Activated T-cell treated with anti-CD3 and anti-CD28 coated beads, Interleukin-2, amount 50 U/mL, for 4 hours (primary cell): Measurements from ENCODE around the gene ANKRD55. TPM values are rescaled to one million over a fixed set of nuclear protein-coding genes. Genes with fewer than 3 reads are reported as not detected.
"Not testable (repeated sequence)": the region's sequence is repeated elsewhere in the genome, so short reads cannot be mapped to it uniquely, and the experiment has no call there.

Source experiments
- ATAC-seq, 2 donors: fragments of 200-7000 bp; cut with Tn5 transposase; one replicate each; pipeline ENCODE4 v1.10.0; 2021
- DNase-seq: peaks from one replicate; pipeline ENCODE4 v3.0.0-alpha.2; 2020
- H3K27me3 Mint-ChIP-seq: one replicate; pipeline ENCODE4 v1.8.0; 2021; ENCODE audit warnings: low read depth, mixed read lengths
- H3K36me3 Mint-ChIP-seq: one replicate; pipeline ENCODE4 v1.8.0; 2022; ENCODE audit warnings: mixed read lengths; ENCODE audit not compliant: insufficient read depth
- H3K4me1 Mint-ChIP-seq: one replicate; pipeline ENCODE4 v1.8.0; 2021; ENCODE audit warnings: low read depth, mixed read lengths
- H3K4me3 Mint-ChIP-seq: one replicate; pipeline ENCODE4 v1.8.0; 2021; ENCODE audit warnings: mild to moderate bottlenecking, moderate library complexity, mixed read lengths
- H3K9me3 Mint-ChIP-seq: one replicate; pipeline ENCODE4 v1.8.0; 2021; ENCODE audit warnings: mixed read lengths
- total RNA-seq, 3 donors: library from RNA; stranded (reverse); gene quantifications; one replicate each; pipeline ENCODE4 v1.2.1, GENCODE V29; 2021

Gene ANKRD55
- total RNA-seq, 3 donors from 2014 or later: 0.21 to 0.22 TPM; not detected in 1

DNA sequence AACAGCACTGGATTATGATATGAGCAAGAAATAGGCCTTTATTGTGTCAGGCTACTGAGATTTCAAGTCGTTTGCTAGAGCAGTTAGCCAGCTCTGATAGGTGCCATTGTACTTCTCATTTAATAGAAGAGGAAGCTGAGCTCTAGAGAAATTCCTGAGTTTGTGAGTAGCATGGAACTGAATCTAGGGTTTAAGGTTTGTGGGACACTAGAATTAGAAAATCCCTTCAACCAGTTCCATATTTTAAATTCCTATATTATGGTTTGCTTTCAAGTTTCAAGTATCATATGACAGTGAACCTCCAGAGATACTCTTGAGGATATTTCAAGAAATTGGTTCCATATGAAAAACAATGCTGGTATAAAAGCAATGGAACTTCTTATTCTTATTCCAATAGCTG lies 87.6 kb downstream of the ANKRD55 start:
- H3K9me3 Mint-ChIP-seq: no peaks in the 10 kb centered on the region
- H3K4me1 Mint-ChIP-seq: peaks cover 65% of the 10 kb centered on the region
- no peak overlapping the region for H3K4me3 Mint-ChIP-seq
- ATAC-seq (no peak), DNase-seq (no peak)
- no peaks in the 10 kb centered on the region for H3K27me3 Mint-ChIP-seq
- H3K36me3 Mint-ChIP-seq: no peaks in the 10 kb centered on the region

DNA sequence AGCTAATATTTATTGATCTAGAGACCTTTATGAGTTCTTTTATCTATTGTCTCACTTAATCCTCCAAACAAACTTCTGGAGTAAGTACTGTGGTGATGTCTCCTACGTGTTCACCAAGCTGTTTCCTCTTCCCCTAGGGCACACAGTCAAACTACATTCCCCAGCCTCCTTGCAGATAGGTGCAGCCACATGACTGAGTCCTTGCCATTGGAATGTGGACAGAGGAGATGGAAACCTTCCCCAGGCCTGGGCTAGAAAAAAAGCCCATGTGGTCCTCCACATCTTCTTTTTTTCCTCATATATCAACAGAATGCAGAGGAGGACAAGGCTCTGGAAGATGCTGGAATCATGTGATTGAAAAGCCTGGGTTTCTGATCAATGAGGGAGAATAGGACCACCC lies 88.0 kb downstream of the ANKRD55 start:
- DNase-seq: no peak
- Mint-ChIP-seq H3K4me3 (no peak overlapping the region), H3K4me1 (peaks cover 65% of the 10 kb centered on the region), H3K9me3 (no peaks in the 10 kb centered on the region), H3K36me3 (no peaks in the 10 kb centered on the region), H3K27me3 (no peaks in the 10 kb centered on the region)
- no peak for ATAC-seq

DNA sequence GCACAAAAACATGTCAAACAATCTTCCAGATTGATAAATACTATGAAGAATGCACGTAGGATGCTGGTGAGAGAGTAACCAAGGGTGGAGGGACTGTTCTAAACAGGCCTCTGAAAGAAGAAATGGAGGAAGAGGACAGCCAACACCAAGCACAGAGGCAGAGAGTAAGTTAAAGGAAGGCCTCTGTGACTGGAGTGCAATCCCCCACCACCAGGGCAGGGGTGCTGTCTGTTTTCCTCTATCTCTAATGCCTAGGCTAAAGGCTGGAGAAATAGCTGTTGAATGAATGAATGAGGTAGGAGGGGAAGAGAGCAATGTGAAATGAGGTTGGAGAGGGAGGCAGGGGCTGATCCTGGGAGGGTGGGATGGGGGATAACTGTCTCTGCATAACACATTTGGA lies 88.9 kb downstream of the ANKRD55 start:
- DNase-seq: no peak
- Mint-ChIP-seq H3K4me3 (no peak overlapping the region), H3K36me3 (no peaks in the 10 kb centered on the region), H3K27me3 (no peaks in the 10 kb centered on the region), H3K9me3 (no peaks in the 10 kb centered on the region), H3K4me1 (peaks cover 62% of the 10 kb centered on the region)
- ATAC-seq: no peak

DNA sequence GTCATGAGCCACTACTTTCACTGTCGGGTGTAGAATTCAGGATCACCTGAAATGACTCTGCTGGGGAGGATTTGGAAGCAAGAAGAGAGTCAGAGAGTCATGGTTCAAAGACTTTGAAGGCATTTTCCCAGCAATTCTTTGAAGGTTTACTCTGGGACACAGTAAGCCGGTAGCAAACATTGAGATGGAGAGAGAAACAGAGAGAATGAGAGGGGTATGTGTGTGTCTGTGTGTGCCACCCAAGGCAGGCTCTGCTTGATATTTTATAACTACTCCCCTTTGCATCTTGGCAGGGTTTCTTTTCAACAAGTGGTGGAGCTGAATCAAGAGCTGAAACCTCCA lies 89.8 kb downstream of the ANKRD55 start:
- H3K9me3 Mint-ChIP-seq: no peaks in the 10 kb centered on the region
- DNase-seq (no peak), ATAC-seq (no peak)
- H3K4me1 Mint-ChIP-seq: peaks cover 53% of the 10 kb centered on the region
- no peaks in the 10 kb centered on the region for H3K36me3 Mint-ChIP-seq
- H3K4me3 Mint-ChIP-seq: peak overlapping the region; percentile 12
- no peaks in the 10 kb centered on the region for H3K27me3 Mint-ChIP-seq

DNA sequence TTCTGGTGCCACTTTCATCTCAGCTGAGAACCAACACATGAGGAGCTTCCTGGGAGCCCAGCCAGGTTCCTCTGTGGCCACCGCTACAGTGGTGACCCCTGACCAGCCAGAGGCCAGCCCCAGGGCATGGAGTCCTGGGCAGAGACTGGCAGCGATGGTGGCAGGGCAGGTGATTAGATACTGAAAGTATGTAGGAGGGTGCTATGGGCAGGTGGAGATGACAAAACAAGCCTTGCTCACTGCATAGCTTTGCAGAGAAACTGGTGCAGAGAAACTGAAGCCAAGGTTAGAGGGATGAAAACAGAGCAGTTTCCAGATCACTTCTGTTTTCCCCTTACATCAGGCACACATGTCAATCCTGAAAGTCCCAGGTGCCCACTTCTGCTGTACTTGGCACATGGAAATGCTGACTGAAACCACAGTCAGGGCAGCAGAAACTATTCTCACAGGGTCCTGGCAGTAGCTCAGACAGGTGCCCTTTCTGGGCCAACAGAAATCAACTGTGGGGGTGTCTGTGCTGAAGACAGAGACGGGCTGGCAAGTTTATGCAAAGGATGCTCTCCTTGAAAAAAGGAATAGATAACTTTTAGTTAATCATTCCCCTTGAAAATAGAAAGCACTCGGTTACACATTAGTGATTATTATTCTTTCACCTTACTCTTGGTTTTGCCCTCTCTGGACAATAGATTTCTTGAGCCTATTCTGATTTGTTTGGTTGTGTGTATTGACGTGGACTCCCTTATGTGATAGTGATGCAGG lies 90.3 kb downstream of the ANKRD55 start:
- Mint-ChIP-seq H3K27me3 (no peaks in the 10 kb centered on the region), H3K9me3 (no peaks in the 10 kb centered on the region), H3K4me3 (peak overlapping the region; percentile 12), H3K36me3 (no peaks in the 10 kb centered on the region), H3K4me1 (peaks cover 48% of the 10 kb centered on the region)
- peak; percentile 84 to 87 for ATAC-seq
- DNase-seq: no peak

DNA sequence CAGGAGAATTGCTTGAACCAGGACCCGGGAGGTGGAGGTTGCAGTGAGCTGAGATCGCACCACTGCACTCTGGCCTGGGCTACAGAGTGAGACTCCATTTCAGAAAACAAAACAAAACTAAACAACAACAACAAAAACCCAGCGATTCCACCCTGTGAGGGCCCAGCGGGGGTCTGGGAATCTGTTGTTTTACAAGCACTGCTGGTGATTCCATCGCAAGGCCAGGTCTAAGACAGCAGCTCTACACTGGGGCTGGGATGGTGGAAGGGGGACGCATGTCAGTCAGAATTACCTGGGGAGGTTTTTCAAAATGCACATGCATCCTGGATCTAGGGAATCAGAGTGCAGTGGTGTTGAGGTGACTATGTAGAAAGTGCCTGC lies 90.9 kb downstream of the ANKRD55 start:
- ATAC-seq: no peak
- DNase-seq: no peak
- H3K9me3 Mint-ChIP-seq: no peaks in the 10 kb centered on the region
- peaks cover 49% of the 10 kb centered on the region for H3K4me1 Mint-ChIP-seq
- no peaks in the 10 kb centered on the region for H3K27me3 Mint-ChIP-seq
- H3K36me3 Mint-ChIP-seq: no peaks in the 10 kb centered on the region
- H3K4me3 Mint-ChIP-seq: no peak overlapping the region

DNA sequence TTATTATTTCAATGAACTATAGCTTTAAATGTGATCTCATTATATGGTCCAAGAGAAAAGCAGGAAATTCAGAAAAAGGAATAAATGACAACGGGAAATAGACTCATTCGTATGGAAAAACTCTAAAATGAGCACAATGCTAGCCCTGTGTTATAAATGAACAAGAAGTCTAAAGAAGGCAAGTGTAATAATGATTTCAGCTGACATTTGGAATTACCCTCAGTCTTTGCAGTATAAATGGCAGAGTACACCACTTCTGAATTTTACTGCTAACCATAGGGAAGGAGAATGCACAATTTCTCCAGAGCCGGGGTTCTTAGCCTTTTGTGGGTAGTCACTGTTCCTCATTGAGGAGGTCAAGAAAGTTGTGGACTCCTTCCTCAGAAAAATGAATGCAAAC lies 93.1 kb downstream of the ANKRD55 start:
- no peaks in the 10 kb centered on the region for H3K9me3 Mint-ChIP-seq
- DNase-seq: no peak
- peaks cover 43% of the 10 kb centered on the region for H3K4me1 Mint-ChIP-seq
- H3K36me3 Mint-ChIP-seq: no peaks in the 10 kb centered on the region
- H3K4me3 Mint-ChIP-seq: no peak overlapping the region
- no peaks in the 10 kb centered on the region for H3K27me3 Mint-ChIP-seq
- ATAC-seq: no peak

DNA sequence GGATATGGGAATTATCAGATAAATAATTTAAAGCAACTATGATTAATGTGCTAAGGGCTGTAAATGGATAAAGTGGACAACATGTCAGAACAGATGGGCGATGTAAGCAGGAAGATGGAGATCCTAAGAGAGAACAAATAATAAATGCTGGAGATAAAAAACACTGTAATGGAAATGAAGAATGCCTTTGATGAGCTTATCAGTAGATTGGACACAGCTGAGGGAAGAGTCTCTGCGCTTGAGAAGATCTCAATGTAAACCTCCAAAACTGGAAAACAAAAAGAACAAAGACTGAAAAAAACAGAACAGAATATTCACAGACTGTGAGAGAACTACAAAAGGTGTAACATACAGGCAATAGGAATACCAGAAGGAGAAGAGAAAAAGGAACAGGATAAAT lies 102.5 kb downstream of the ANKRD55 start:
- H3K27me3 Mint-ChIP-seq: no peaks in the 10 kb centered on the region
- peaks cover 51% of the 10 kb centered on the region for H3K4me1 Mint-ChIP-seq
- peaks cover 10% of the 10 kb centered on the region for H3K9me3 Mint-ChIP-seq
- DNase-seq (no peak), ATAC-seq (no peak)
- no peaks in the 10 kb centered on the region for H3K36me3 Mint-ChIP-seq
- no peak overlapping the region for H3K4me3 Mint-ChIP-seq

DNA sequence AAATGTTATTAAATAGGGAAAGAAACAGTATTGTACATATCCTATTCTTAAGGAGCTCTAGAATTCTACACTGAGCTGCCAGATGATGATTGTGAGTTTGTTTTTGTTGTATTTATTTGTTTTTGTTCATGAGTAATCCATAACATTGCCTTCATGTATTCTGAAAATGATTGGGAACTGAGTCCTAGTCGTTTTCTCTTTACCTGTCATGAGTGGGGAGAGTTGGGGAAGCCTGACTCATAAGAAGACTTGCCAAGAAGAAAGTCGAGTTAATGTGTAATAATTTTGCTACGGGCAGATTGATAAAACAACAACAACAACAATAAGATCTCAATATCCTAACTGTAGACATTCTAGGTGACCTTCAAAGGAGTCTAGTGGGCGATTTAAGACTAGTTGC lies 103.8 kb downstream of the ANKRD55 start:
- H3K9me3 Mint-ChIP-seq: peaks cover 10% of the 10 kb centered on the region
- H3K27me3 Mint-ChIP-seq: no peaks in the 10 kb centered on the region
- peaks cover 48% of the 10 kb centered on the region for H3K4me1 Mint-ChIP-seq
- DNase-seq (no peak), ATAC-seq (no peak)
- no peaks in the 10 kb centered on the region for H3K36me3 Mint-ChIP-seq
- H3K4me3 Mint-ChIP-seq: no peak overlapping the region

DNA sequence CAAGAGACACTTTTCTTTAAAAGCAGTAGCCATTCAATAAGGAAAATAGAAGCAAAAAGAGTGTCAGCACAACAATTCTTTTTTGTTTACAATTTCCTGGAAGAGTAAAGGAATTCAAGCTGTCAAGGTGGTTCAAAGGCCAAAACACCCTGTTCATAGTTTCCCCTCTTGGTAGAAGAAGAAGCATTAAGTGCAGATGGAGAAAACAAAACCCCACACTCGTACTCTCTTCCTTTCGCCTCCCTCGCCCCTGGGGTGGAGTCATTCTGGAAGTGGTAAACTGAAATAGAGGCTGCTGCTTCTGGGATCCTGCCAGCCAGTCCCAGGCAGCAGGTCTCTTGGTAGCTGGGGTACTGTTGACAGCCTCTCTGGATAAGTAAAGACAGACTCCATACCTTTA lies 105.0 kb downstream of the ANKRD55 start:
- DNase-seq: peak; percentile 8
- H3K4me3 Mint-ChIP-seq: peak overlapping the region; percentile 35
- no peaks in the 10 kb centered on the region for H3K27me3 Mint-ChIP-seq
- peaks cover 46% of the 10 kb centered on the region for H3K4me1 Mint-ChIP-seq
- H3K9me3 Mint-ChIP-seq: peaks cover 10% of the 10 kb centered on the region
- no peaks in the 10 kb centered on the region for H3K36me3 Mint-ChIP-seq
- ATAC-seq: peak; percentile 66 to 75

DNA sequence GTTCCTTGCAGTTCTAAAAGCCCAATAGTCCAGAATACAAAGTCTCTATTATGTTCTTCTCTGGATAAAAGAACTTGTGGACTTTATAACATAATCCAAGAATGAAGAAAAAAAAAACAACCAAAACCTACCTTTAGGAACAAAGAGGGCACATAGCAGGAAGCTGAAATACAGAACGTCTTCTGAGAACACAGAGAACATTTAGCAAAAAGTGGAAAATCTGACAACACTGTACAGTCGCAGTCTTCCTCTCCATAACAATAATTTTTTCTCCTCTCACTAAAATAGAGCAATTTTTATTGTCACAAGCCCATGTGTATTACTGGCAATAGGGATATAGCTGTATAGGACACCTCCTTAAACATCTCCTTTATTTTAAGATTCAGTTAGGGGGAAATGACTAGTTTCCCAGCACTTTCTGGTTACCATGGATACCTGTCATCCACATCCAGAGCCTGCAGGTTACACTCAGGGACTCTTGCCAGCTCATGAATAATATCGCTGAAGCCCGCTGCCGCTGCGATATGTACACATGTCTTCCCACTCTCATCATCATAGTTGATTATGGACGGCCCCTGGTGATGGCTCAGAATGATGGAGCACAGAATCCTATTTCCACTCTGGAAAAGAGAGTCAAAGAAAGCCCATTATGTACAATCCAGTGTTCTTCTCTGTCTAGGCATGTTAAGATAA lies 106.5 kb downstream of the ANKRD55 start:
- no peaks in the 10 kb centered on the region for H3K36me3 Mint-ChIP-seq
- peaks cover 10% of the 10 kb centered on the region for H3K9me3 Mint-ChIP-seq
- DNase-seq (peak; percentile 7), ATAC-seq (peak; percentile 35 to 61)
- no peaks in the 10 kb centered on the region for H3K27me3 Mint-ChIP-seq
- H3K4me3 Mint-ChIP-seq: peak overlapping the region; percentile 56
- H3K4me1 Mint-ChIP-seq: peaks cover 46% of the 10 kb centered on the region

DNA sequence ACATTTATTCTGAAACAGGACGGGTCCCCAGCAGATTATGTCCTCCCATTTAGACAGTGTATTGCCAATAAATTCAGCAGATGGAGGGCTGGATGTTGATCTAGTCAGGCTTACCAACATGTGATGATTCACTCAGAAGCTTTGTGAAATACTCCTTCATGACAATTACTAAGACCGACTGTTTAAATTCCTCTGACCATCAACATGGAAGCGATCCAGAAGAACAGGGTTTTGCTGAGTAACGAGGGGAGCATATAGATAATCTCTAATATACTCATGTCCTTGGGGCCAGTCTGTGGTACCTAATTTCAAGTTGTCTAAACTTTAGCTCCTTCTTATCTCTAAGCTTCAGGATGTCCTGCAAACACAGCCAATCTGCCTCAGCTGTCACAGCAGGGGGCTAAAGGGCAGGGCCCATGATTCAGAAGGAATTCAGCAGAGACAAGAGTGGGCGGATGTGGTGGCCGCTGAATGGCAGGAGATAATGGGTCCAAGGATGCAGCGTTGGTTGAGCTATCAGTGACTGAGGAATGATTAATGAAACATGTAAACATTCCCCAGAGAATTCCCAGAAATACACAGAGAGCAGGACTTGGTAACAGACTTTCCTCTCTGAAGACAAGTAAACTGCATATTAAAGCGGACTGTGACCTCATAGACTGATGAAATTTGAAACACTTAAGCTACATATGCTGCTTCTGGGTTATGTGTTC lies 109.4 kb downstream of the ANKRD55 start:
- ATAC-seq (no peak), DNase-seq (no peak)
- Mint-ChIP-seq H3K36me3 (peaks cover 2% of the 10 kb centered on the region), H3K9me3 (no peaks in the 10 kb centered on the region), H3K4me1 (peaks cover 34% of the 10 kb centered on the region), H3K27me3 (no peaks in the 10 kb centered on the region), H3K4me3 (no peak overlapping the region)

DNA sequence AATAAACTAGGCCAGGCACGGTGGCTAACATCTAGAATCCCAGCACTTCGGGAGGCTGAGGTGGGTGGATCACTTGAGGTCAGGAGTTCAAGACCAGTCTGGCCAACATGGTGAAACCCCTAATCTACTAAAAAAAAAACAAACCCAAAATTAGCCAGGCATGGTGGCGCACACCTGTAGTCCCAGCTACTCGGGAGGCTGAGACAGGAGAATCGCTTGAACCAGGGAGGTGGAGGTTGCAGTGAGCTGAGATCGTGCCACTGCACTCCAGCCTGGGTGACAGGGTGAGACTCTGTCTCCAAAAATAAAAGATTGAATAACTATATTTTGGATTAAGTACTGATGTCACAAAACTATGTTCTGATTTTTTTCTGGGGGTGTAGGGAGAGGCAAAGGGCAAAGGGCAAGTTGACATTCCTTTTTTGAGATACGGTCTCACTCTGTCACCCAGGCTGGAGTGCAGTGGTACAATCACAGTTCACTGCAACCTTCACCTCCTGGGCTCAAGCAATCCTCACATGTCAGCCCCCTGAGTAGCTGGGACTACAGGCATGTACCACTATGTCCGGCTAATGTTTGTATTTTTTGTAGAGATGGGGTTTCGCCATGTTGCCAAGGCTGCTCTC lies 110.7 kb downstream of the ANKRD55 start:
- not testable (repeated sequence) for ATAC-seq, H3K36me3 Mint-ChIP-seq, H3K4me3 Mint-ChIP-seq, DNase-seq, H3K27me3 Mint-ChIP-seq, H3K9me3 Mint-ChIP-seq
- H3K4me1 Mint-ChIP-seq: peaks cover 22% of the 10 kb centered on the region

DNA sequence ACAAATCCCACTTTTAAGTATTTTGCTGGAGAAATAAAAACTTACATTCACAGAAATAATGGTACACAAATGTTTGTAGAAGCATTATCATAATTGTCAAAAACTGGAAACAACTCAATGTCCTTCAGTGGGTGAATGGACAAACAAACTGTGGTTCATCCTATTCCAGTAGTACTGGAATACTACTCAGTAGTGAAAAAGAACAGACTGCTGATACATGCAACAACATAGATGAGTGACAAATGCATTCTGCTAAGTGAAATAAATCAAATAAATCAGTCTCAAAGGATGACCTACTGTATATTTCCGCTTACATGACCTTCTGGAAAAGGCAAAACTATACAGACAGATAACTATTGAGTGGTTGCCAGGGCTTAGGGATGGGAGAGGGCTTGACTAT lies 114.1 kb downstream of the ANKRD55 start:
- H3K9me3 Mint-ChIP-seq: no peaks in the 10 kb centered on the region
- no peak for ATAC-seq
- peaks cover 2% of the 10 kb centered on the region for H3K36me3 Mint-ChIP-seq
- no peak for DNase-seq
- H3K4me1 Mint-ChIP-seq: peaks cover 8% of the 10 kb centered on the region
- H3K4me3 Mint-ChIP-seq: no peak overlapping the region
- no peaks in the 10 kb centered on the region for H3K27me3 Mint-ChIP-seq
